ENCODE measurements around the gene DOP1A. TPM values are rescaled to one million over a fixed set of nuclear protein-coding genes. Genes with fewer than 3 reads are reported as not detected.
A peak's percentile ranks its signal among the peaks of the same experiment; 100 is the strongest.
"Not testable (repeated sequence)": the region's sequence is repeated elsewhere in the genome, so short reads cannot be mapped to it uniquely, and the experiment has no call there.

DOP1A gene
- polyA plus RNA-seq, 3 donors, result 32.5 to 43.1 (median 32.9) TPM

DNA sequence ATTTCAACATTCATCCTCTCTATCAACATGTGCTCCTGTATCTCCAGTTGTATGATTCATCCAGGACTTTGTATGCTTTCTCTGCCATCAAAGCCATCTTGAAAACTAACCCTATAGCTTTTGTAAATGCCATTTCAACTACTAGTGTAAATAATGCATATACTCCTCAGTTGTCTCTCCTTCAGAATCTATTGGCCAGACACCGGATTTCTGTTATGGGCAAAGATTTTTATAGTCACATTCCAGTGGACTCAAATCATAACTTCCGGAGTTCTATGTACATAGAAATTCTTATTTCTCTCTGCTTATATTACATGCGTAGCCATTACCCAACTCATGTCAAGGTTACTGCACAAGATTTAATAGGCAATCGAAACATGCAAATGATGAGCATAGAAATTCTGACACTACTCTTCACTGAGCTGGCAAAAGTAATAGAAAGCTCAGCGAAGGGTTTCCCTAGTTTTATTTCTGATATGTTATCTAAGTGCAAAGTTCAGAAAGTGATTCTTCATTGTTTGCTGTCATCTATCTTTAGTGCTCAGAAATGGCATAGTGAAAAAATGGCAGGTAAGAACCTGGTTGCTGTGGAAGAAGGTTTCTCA is 70.7 kb downstream of the DOP1A start:
- DNase-seq (ENCODE audit: low read depth in 3 of 3, low spot score in 2 of 3), result no peak

DNA sequence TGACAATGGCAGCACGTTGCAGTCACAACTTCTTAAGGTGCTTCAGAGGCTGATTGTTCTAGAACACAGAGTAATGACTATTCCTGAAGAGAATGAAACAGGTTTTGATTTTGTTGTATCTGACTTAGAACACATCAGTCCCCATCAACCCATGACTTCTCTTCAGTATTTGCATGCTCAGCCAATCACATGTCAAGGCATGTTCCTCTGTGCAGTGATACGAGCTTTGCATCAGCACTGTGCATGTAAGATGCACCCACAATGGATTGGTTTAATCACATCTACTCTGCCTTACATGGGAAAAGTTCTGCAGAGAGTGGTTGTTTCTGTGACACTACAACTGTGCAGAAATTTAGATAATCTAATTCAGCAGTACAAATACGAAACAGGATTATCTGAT is 71.3 kb downstream of the DOP1A start:
- no peak for DNase-seq (ENCODE audit: low read depth in 3 of 3, low spot score in 2 of 3)

DNA sequence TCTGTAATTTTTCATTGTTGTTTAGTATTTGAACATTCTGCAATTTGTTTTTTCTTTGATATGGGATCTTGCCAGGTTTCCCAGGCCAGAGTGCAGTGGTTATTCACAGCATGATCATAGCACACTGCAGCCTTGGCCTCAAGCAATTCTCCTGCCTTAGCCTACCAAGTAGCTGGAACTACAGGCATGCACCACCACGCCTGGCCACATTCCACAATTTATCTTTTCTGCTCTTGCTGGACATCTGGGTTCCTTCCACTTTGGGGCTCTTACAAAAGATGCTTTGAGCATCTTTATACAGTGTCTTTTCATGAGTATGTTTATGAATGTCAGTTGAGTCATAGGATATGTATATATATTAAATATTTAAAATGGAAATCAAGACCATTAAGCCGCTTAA is 83.6 kb downstream of the DOP1A start:
- DNase-seq (ENCODE audit: low read depth in 3 of 3, low spot score in 2 of 3), result no peak

DNA sequence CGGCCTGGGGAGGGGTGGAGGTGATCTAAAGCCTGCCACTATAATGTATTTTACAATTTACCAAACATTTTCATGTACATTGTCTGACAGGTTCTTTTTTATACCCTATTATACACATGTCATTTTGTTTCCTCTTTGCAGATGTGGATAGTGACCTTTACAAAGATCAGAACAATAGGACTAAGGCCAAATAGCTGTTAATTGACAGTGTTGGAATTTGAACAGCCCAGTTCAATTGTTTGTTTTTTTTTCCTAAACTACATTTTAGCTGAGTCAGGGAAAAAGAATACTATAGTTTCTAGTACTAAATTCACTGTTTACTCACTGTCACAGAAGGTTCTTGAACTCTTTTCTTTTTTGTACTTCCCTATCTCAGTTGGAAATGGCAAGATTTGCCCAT is 85.4 kb downstream of the DOP1A start:
- no peak for DNase-seq (ENCODE audit: low read depth in 3 of 3, low spot score in 2 of 3)

GRCh38 chr6:83153883-83154521 is 86.5 kb downstream of the DOP1A start:
- DNase-seq (ENCODE audit: low read depth in 3 of 3, low spot score in 2 of 3), result no peak

- no peak for DNase-seq (ENCODE audit: low read depth in 3 of 3, low spot score in 2 of 3)
These were observed 88.3 kb downstream of the DOP1A start for GRCh38 chr6:83155794-83156193.

- DNase-seq (ENCODE audit: low read depth in 3 of 3, low spot score in 2 of 3), result no peak
These were observed 92.7 kb downstream of the DOP1A start for GRCh38 chr6:83160167-83160566.

DNA sequence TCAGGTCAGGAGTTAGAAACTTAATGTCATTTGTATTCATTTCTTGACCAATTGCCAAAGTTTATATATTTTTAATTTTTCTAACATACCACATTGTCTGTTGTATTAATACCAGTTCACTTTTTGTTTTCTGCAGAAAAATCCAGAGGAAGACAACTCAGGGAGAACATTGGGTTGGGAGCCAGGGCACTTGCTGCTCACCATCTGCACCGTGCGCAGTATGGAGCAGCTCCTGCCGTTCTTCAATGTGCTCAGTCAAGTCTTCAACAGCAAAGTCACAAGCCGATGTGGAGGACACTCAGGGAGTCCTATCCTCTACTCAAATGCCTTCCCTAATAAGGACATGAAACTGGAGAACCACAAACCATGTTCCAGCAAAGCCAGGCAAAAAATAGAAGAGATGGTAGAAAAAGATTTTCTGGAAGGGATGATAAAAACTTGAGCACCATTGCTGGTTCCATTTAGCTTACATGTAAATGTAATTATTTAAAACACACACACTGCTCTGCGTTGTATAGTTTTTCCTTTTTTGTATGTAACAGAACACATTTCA is 100.3 kb downstream of the DOP1A start:
- no peak for DNase-seq (ENCODE audit: low read depth in 3 of 3, low spot score in 2 of 3)

- no peak for DNase-seq (ENCODE audit: low read depth in 3 of 3, low spot score in 2 of 3)
These were observed 101.1 kb downstream of the DOP1A start for GRCh38 chr6:83168556-83168955.

- no peak for DNase-seq (ENCODE audit: low read depth in 3 of 3, low spot score in 2 of 3)
These were observed 101.6 kb downstream of the DOP1A start for GRCh38 chr6:83169106-83169505.

DNA sequence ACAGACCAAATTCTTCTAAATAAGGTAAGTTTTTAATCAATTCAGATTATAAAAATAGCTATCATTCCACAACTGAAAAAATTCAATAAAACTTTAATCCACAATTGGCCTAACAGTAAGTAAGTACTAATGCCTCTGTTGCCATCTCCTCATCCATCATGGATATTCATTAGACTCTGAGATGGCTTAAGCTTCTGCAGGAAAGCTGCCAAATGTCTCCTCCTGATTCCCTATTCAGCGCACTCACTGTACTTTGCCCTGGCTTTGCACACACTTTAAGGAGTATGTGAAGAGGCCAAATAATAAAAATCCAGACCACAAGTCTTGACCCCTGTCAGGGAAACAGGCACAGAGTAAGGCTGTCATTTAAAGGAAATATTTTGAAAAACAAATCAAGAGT is 102.0 kb downstream of the DOP1A start:
- no peak for DNase-seq (ENCODE audit: low read depth in 3 of 3, low spot score in 2 of 3)

- peak in 1 of 3 donors; percentile 16 for DNase-seq (ENCODE audit: low read depth in 3 of 3, low spot score in 2 of 3)
These were observed 108.8 kb downstream of the DOP1A start for GRCh38 chr6:83176246-83176645.

DNA sequence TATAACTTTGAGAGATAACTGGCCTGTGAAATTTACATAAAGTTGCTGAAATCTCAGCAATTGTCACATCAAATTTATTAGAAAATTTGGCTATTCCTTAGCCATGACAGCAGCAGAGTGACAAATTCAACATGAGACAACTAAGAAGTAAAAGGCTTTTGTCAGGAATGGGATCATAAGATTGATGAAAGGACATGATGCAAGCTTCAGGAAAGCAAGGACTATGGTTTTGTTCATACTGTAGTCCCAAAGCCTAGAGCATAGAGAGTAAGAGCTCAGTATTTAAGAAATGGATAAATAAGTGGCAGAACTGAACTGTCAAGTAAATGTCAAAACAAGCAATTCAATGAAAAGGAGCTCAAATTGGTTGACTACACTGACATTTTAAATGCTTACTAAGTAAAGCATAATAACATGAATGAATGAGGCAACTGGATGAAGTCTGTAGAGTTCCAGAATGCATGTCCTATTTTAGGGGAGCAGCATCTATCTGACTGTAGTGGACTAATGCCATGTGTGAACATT is 113.0 kb downstream of the DOP1A start:
- DNase-seq (ENCODE audit: low read depth in 3 of 3, low spot score in 2 of 3), result no peak

GRCh38 chr6:83182114-83182513 is 114.6 kb downstream of the DOP1A start:
- DNase-seq (ENCODE audit: low read depth in 3 of 3, low spot score in 2 of 3), result no peak

DNA sequence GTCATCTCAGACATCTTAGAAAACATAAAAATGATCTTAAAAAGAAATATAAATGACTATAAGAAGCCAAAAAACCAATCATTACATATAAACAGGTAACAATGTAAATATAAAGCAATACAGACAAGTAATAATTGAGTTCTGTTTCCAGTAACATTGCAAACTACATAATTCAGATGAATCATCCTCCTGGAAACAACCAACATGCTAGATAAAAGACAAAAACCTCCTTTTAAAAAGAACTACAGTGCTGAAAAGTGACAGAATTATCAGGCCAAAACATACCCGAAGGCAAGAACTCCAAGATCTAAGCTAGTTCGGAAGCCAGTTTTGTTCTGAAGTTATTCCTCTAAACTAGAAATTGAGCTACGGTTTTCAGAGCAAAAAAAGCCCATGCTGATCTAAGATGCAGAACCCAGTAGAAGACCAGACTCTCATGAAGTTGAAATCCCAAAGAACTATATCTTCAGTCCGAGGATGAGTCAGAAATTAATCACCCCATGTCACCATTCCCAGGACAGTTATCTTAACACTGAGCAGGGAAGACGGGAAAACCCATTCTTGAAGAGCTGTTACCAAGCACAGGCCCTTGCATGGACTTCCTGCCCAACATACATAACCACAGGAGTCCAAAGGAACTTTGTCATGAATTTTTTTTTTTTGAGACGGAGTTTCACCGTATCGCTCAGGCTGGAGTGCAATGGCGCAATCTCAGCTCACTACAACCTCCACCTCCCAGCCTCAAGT is 115.8 kb downstream of the DOP1A start:
- no peak for DNase-seq (ENCODE audit: low read depth in 3 of 3, low spot score in 2 of 3)

DNA sequence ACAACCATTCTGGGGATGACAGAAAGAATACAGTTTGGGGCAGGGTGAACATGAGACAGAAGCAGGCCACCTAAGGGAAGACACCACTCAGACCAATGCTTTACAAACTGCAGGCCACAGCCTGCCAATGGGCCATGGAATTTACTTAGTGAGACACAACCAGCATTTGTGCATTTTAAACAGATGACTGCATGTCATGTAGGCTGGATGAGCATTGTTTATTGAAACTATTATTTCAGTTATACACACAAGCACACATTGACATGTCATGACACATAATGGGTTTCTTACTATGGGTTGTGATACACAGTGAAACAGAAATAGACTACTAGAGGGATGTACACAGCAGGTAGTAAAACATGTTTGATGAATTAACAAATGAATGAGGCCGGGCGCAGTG is 117.6 kb downstream of the DOP1A start:
- no peak for DNase-seq (ENCODE audit: low read depth in 3 of 3, low spot score in 2 of 3)

GRCh38 chr6:83188501-83188900 is 121.0 kb downstream of the DOP1A start:
- DNase-seq (ENCODE audit: low read depth in 3 of 3, low spot score in 2 of 3), result no peak

- DNase-seq (ENCODE audit: low read depth in 3 of 3, low spot score in 2 of 3), result no peak
These were observed 123.2 kb downstream of the DOP1A start for GRCh38 chr6:83190626-83191025.

- DNase-seq (ENCODE audit: low read depth in 3 of 3, low spot score in 2 of 3), result not testable (repeated sequence)
These were observed 124.5 kb downstream of the DOP1A start for GRCh38 chr6:83191974-83192373.

GRCh38 chr6:83192456-83192855 is 125.0 kb downstream of the DOP1A start:
- no peak for DNase-seq (ENCODE audit: low read depth in 3 of 3, low spot score in 2 of 3)
